Fibroblast of lung (primary cell): ENCODE results near the gene MARF1. TPM values are rescaled to one million over a fixed set of nuclear protein-coding genes. Genes with fewer than 3 reads are reported as not detected.

Experiments used
- DNase-seq, 2 donors: peaks; one replicate each; pipeline versions ENCODE4 v3.0.0 to v3.0.0-alpha.2; 2010; ENCODE audit warnings: low read depth in 2 of 2
- H2AFZ ChIP-seq: 2 replicates; pipeline ENCODE4 v1.5.1; 2012; ENCODE audit warnings: low read length, control low read depth, inconsistent platforms
- H3K27ac ChIP-seq: 2 replicates; pipeline ENCODE4 v1.5.1; 2011; ENCODE audit warnings: low read length, control low read depth; ENCODE audit not compliant: insufficient read depth
- H3K27me3 ChIP-seq: 2 replicates; pipeline ENCODE4 v1.5.1; 2011; ENCODE audit warnings: mild to moderate bottlenecking, low read length; ENCODE audit not compliant: control insufficient read depth, insufficient read depth
- H3K36me3 ChIP-seq: 2 replicates; pipeline ENCODE4 v1.5.1; 2011; ENCODE audit warnings: low read length; ENCODE audit not compliant: control insufficient read depth, insufficient read depth
- H3K4me1 ChIP-seq: 2 replicates; pipeline ENCODE4 v1.5.1; 2011; ENCODE audit warnings: low read length; ENCODE audit not compliant: control insufficient read depth, insufficient read depth; ENCODE audit errors: extremely low read depth
- H3K4me2 ChIP-seq: 2 replicates; pipeline ENCODE4 v1.5.1; 2011; ENCODE audit warnings: low read length, control low read depth; ENCODE audit not compliant: insufficient read depth; ENCODE audit errors: extremely low read depth
- H3K4me3 ChIP-seq, 4 experiments: fragments of 200-600 bp in 1 of 4; sonication (generic) in 1 of 4; replicated peaks in 1 of 4; 2 replicates each; pipeline ENCODE4 v1.5.1; 2011 to 2016; ENCODE audit warnings: low read length in 4 of 4, low read depth in 3 of 4, mild to moderate bottlenecking in 3 of 4, control low read depth in 2 of 4, inconsistent platforms in 1 of 4, mixed read lengths in 1 of 4; ENCODE audit not compliant: insufficient read depth in 1 of 4; ENCODE audit errors: control extremely low read depth in 1 of 4
- H3K79me2 ChIP-seq: 2 replicates; pipeline ENCODE4 v1.5.1; 2012; ENCODE audit warnings: mild to moderate bottlenecking, low read length, inconsistent platforms; ENCODE audit not compliant: control insufficient read depth, insufficient read depth
- H3K9ac ChIP-seq: 2 replicates; pipeline ENCODE4 v1.5.1; 2011; ENCODE audit warnings: mild to moderate bottlenecking, low read length, control low read depth; ENCODE audit not compliant: insufficient read depth
- H3K9me3 ChIP-seq: 2 replicates; pipeline ENCODE4 v1.5.1; 2012; ENCODE audit warnings: low read depth, low read length; ENCODE audit not compliant: control insufficient read depth, insufficient read depth
- H4K20me1 ChIP-seq: 2 replicates; pipeline ENCODE4 v1.5.1; 2011; ENCODE audit warnings: low read length; ENCODE audit not compliant: control insufficient read depth, insufficient read depth; ENCODE audit errors: extremely low read depth
- EZH2 ChIP-seq: IDR thresholded peaks from 2 replicates; pipeline ENCODE4 v1.5.1; 2012; ENCODE audit warnings: low read length, control low read depth, mild to moderate bottlenecking; ENCODE audit errors: missing control alignments
- polyA plus RNA-seq, 2 donors: library from polyadenylated mRNA; depleted of rRNA in 1 of 2; stranded (reverse) in 1 of 2; unstranded in 1 of 2; fragments of >200 nt; gene quantifications; 2 replicates each; pipeline ENCODE4 v1.2.1, GENCODE V29; 2011 to 2012; ENCODE audit warnings: missing spikeins in 1 of 2
- total RNA-seq: library from RNA; depleted of rRNA; stranded (reverse); fragments of >200 nt; gene quantifications from 2 replicates; pipeline ENCODE4 v1.2.1, GENCODE V29; 2014
- TF ChIP-seq, protein P1 (sequence below), 2 donors: IDR thresholded peaks in 1 of 2; conservative IDR thresholded peaks in 1 of 2; 1 replicate in 1 of 2; 2 replicates in 1 of 2; pipeline ENCODE4 v1.5.1; 2011 to 2012; ENCODE audit warnings: low read length in 2 of 2, control low read depth in 1 of 2, inconsistent platforms in 1 of 2, low read depth in 1 of 2, mild to moderate bottlenecking in 1 of 2

The MARF1 gene
- total and polyA plus RNA-seq, 2 donors (not counting 1 experiment from before 2014, with no cell fraction given), result 14.6 to 18.8 TPM

- H3K4me3 ChIP-seq, result no peak overlapping the region
- H3K9me3 ChIP-seq, result no peaks in the 10 kb centered on the region
- peak in 1 of 2 donors; percentile 35 for DNase-seq
- H3K9ac ChIP-seq, result no peak overlapping the region
- H4K20me1 ChIP-seq, result no peaks in the 10 kb centered on the region
- H2AFZ ChIP-seq, result no peak overlapping the region
- no peak overlapping the region for H3K27ac ChIP-seq
- no peaks in the 10 kb centered on the region for H3K36me3 ChIP-seq
- no peak overlapping the region for H3K4me2 ChIP-seq
- no peak for TF ChIP-seq EZH2
- TF ChIP-seq, protein P1, sequence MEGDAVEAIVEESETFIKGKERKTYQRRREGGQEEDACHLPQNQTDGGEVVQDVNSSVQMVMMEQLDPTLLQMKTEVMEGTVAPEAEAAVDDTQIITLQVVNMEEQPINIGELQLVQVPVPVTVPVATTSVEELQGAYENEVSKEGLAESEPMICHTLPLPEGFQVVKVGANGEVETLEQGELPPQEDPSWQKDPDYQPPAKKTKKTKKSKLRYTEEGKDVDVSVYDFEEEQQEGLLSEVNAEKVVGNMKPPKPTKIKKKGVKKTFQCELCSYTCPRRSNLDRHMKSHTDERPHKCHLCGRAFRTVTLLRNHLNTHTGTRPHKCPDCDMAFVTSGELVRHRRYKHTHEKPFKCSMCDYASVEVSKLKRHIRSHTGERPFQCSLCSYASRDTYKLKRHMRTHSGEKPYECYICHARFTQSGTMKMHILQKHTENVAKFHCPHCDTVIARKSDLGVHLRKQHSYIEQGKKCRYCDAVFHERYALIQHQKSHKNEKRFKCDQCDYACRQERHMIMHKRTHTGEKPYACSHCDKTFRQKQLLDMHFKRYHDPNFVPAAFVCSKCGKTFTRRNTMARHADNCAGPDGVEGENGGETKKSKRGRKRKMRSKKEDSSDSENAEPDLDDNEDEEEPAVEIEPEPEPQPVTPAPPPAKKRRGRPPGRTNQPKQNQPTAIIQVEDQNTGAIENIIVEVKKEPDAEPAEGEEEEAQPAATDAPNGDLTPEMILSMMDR (conservative IDR thresholded peaks at IDR 0.05 in 1 of 2, IDR thresholded peaks at IDR 0.05 in 1 of 2; ENCODE audit: low read depth in 1 of 2, low read length in 2 of 2), result no peak
- no peaks in the 10 kb centered on the region for H3K79me2 ChIP-seq
- H3K4me1 ChIP-seq, result no peaks in the 10 kb centered on the region
- H3K27me3 ChIP-seq, result no peaks in the 10 kb centered on the region
Observed at GRCh38 chr16:15553313-15554088, 89.5 kb downstream of the MARF1 start.

DNA sequence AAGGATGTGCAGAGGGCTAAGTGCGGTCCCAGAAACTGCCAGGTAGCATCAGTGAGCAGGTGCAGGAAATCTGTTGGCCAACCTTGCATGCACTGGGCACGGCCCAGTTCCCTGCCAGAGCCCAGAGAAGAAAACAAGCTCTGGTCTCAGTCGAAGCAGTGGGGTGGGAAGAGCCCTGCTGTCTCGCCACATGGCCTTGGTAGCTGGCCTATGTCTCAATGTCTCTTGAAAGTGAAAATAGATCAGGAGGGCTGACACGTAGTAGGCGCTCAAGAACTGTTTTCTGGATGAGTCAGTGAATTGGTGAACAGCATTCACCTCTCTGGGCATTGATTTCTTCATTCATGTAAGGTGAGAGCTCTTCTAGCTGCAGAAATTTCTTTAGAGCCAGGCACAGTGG lies 90.4 kb downstream of the MARF1 start:
- H4K20me1 ChIP-seq, result no peaks in the 10 kb centered on the region
- no peaks in the 10 kb centered on the region for H3K79me2 ChIP-seq
- no peak overlapping the region for H2AFZ ChIP-seq
- no peaks in the 10 kb centered on the region for H3K27me3 ChIP-seq
- no peak for DNase-seq
- H3K4me2 ChIP-seq, result no peak overlapping the region
- H3K36me3 ChIP-seq, result no peaks in the 10 kb centered on the region
- H3K4me1 ChIP-seq, result no peaks in the 10 kb centered on the region
- no peak overlapping the region for H3K4me3 ChIP-seq
- TF ChIP-seq, protein P1 (conservative IDR thresholded peaks at IDR 0.05 in 1 of 2, IDR thresholded peaks at IDR 0.05 in 1 of 2; ENCODE audit: low read depth in 1 of 2, low read length in 2 of 2), result no peak
- no peak for TF ChIP-seq EZH2
- H3K9me3 ChIP-seq, result no peaks in the 10 kb centered on the region
- H3K9ac ChIP-seq, result no peak overlapping the region
- no peak overlapping the region for H3K27ac ChIP-seq

DNA sequence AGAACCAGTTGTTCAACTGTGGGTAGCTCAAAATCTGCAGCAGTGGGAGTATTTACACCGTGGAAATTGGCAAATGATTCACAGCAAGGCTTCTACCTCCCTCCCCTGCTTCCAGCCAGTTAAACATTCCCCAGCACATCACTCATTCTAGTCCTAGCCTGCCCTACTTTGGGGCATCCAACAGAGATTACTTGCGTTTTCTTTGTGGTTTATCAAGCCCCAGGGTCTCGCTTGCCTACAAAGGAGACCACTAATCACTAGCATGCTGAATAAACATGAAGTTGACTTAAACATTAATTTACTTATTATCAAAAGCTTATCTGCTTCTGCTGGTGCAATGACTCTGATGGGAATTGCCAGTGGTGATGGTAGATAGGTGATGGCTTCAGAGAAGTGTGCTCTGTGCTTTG lies 94.5 kb downstream of the MARF1 start:
- no peak overlapping the region for H3K27ac ChIP-seq
- no peaks in the 10 kb centered on the region for H3K9me3 ChIP-seq
- H3K9ac ChIP-seq, result no peak overlapping the region
- TF ChIP-seq, protein P1 (conservative IDR thresholded peaks at IDR 0.05 in 1 of 2, IDR thresholded peaks at IDR 0.05 in 1 of 2; ENCODE audit: low read depth in 1 of 2, low read length in 2 of 2), result no peak
- TF ChIP-seq EZH2, result no peak
- H3K4me1 ChIP-seq, result no peaks in the 10 kb centered on the region
- no peaks in the 10 kb centered on the region for H3K27me3 ChIP-seq
- no peak overlapping the region for H3K4me2 ChIP-seq
- H3K79me2 ChIP-seq, result no peaks in the 10 kb centered on the region
- no peak overlapping the region for H2AFZ ChIP-seq
- no peaks in the 10 kb centered on the region for H3K36me3 ChIP-seq
- no peaks in the 10 kb centered on the region for H4K20me1 ChIP-seq
- DNase-seq, result peak in 1 of 2 donors; percentile 66
- no peak overlapping the region for H3K4me3 ChIP-seq
